HG03060 (cell line): ENCODE data around the gene RPL12.
"Not testable (repeated sequence)": the region's sequence is repeated elsewhere in the genome, so short reads cannot be mapped to it uniquely, and the experiment has no call there.

Experiments
- ATAC-seq: cut with Tn5 transposase; IDR thresholded peaks from one replicate; pipeline ENCODE4 v1.9.1; 2021; ENCODE audit warnings: low read depth, moderate number of reproducible peaks; ENCODE audit not compliant: unreplicated experiment

Gene RPL12

DNA sequence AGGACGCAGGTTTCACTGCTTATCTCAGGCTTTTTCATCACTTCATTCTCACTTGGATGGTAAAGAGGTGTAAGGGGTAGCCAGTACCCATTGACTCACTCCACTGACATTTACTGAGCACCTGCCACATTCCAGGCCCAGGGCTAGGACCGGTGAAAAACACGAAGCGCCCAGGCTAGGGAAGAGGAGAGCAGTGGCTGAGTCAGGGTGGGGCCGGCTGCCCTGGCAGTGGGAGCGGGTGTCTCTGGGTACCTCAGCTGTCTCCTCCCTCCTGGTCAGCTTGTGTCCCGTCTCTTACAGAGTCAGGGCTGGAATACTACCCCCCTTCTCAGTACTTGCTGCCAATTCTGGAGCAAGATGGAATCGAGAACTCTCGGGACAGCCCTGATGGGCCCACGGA is 22.3 kb upstream of the RPL12 start:
- ATAC-seq, result no peak

DNA sequence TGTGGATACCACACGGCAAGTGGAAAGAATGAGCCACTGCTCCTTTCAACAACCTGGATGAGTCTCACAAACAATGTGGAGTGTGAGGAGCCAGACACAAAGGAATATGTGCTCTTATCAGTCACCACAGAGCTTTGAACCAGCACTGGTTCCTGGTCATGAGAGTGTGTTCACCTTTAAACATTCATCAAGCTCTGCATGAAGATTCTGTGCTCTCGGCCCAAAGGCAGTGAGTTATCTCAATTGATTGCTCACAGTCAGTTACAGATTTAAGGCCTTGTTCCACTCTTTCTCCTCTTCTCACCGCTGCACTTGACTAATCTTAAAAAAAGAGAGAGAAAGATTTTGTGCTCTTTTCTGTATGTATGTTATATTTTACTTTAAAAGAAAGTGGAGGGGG is 19.5 kb upstream of the RPL12 start:
- ATAC-seq, result no peak

DNA sequence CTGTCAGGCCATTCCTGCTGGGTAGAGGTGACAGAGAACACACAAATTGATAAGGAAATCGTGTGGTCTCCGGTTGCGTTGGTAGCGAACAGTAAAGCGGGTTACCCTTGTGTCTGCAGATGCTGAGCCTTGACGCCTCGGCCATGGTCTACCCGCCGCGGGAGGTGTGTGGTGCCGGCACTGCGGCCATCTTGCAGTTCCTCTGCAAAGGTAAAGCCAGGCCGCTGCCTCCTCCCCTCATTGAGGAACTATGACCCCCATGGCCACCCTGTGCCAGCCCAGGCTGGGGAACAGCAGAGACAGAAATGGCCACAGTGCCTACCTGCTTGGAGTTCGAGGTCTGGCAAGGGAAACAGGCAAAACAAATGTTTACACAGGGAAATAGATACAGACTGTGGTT is 16.4 kb upstream of the RPL12 start:
- ATAC-seq, result no peak

DNA sequence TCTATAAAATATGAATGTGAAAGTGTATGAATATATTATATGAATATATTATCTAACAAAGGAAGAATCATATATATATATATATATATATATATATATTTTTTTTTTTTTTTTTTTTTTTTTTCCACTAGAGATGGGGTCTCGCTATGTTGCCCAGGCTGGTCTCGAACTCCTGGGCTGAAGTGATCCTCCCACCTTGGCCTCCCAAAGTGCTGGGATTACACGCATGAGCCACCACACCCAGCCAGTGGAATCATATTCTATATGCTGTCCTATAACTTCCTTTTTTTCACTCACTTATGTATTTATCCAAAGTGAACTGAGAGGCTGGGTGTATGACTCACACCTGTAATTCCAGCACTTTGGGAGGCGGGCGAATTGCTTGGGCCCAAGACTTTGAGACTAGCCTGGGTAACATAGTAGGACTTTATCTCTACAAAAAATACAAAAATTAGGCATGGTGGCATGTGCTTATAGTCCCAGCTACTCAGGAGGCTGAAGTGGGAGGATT is 15.3 kb upstream of the RPL12 start:
- ATAC-seq, result not testable (repeated sequence)

DNA sequence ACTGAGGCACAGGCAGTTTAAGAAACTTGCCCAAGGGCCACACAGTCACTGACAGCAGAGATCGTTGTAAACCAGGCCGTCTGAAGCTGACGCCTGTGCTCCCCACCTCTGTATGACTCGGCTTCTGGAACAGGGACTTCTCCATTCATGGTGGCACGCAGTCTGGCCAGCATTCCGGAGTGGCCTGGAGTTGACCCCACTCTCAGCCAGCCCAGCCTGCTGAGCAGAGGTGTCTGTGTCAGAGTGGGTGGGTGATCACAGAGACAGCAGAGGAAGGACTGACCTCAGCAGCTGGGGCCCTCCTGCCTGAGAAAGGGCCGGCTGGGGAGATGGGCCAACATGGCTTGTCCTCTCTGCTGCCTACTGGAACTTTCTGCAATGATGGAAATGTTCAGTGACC is 12.7 kb upstream of the RPL12 start:
- no peak for ATAC-seq

DNA sequence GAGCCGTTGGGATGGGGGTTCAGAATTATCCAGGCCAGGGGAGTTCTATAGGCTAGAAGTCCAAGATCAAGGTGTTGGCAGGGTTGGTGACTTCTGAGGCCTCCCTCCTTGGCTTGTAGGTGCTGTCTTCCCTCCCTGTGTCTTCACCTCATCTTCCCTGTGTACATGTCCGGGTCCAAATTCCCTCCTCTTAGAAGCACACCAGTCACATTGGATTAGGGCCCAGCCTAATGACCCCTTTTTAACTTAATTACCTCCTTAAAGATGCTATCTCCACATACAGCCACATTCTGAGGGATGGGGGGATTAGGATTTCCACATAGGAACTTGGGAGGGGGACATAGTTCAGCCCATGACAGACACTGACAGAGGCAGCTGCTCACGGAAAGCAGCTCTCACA is 12.2 kb upstream of the RPL12 start:
- no peak for ATAC-seq

DNA sequence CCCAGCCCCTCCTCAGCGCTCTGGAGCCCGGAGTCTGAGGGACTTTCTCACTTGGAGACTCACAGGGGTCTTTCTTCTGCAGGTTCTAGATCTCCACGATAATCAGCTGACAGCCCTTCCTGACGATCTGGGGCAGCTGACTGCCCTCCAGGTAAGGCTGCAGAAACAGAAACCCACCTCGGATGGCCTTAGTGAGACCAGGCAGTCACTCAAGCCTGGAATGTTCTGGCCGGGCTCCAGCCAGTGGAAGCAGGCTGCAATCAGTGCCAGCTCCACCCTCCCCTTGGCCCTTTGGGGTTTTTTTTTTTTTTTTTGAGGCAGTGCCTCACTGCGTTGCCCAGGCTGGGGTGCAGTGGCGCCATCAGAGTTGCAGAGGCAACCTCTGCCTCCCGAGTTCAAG is 7.7 kb upstream of the RPL12 start:
- no peak for ATAC-seq

DNA sequence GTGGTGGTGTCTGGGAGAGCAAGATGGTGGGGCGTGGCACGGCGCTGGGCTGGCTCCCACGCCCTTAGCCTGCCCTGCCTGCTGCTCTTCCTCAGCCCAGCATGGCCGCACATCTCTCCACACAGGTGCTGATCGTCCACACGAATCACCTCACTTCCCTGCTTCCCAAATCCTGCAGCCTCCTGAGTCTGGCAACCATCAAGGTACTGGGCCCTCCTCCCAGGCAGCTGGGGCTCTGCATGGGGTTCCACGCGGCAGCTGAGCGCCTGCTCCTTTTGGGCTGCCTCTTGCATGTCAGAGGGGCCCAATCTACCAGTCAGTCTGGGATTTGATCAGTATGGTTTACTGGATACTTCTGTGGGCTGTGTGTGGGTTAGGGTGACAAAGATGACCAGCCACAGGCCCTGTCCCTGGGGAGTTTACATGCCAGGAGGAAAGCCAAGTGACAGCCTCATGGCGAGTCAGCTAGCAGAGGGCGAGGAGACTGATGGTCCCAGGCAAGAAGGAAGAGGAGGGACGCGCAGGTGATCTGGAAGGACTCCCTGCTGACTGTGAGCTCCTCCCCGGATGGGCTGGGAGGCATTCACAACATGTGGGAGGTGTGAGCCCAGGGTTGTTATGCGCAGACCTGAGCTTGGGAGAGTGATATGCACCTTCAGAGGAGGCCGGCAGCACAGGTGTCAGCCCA is 6.1 kb upstream of the RPL12 start:
- ATAC-seq, result no peak

DNA sequence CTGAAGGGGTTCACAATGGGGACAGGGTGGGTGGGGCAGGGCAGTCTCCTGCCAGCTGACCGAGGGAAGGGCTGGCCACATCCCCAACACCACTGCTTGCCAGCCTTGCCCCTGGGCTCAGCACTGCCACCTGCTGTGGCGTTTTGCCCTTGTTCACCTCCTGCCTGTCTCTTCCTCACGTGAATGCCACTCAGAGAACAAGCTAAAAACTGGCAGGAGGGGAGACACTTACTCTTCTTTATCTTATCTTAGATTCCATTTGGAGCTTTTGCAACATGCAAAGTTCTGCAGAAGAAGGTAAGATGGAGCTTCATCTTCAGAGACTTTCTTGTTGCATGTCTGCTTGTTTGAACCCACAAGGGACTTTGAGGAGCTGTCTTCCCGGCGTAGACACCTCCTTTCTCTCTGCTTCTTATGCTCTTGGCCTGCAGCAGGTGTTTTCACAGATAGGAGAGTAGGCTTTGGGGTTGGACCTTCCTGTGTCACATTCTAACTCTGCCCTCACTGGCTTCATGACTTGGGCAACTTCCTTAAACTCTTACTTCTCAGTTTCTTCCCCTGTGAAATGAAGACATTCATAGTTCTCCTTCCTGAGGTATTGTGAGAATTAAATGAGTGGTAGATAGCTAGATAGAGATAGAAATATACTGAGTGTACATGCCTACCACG is 4.3 kb upstream of the RPL12 start:
- ATAC-seq, result no peak

DNA sequence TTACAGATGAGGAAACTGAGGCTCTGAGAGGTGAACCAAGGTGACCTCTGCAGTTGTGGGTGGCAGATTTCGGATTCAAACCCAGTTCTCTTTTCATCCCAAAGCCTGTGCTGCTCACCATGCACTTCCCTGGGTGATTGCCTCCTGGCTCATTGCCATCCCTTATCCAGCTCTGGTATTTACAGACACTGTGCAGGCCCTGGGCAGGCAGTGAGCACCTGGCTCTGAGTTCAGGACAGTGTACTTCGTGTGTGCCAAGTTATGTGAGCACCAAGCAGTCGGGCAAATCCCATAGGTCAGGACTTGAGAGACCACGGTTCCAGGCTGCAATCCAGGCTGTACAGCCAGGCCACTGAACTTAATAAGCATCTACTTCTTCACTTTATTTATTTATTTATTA is 1.5 kb upstream of the RPL12 start:
- ATAC-seq, result no peak

DNA sequence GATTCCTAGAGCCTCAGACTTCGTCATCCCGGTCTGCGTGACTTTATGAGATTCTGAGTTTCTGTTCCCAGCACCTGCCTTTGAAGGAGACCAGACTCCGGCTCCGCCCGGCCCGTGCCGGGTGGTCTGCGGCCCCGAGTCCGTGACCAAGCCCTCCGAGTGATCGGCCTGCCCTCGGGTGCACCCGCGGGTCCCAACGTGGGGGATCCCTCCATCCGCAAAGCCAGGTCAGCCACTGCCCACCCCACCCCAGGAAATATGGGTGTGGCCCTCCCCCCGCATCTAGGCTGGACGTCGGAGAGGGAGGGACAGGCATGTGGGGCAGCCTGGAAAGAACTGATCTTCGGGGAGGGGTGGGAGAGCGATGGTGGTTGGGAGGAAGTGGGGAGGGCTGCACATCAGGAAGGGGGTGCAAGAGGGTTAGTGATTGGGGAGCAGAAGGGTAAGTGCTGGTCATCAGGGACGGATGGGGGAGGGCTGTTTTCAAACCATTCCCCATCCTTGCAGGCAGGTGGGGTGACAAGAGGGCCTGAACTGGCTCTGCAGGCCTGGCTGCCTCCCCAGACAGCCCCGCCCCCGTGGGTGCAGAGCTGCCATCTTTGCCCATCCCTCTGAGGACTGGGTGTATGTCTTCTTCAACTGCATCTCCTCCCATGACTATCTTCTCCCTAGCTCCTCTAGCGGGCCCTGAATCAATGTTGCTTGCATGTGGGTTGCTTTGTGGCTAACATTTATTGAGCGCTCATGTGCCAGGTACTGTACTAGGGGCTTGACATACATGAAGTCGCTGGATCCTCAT is 851 bp upstream of the RPL12 start:
- ATAC-seq, result no peak

DNA sequence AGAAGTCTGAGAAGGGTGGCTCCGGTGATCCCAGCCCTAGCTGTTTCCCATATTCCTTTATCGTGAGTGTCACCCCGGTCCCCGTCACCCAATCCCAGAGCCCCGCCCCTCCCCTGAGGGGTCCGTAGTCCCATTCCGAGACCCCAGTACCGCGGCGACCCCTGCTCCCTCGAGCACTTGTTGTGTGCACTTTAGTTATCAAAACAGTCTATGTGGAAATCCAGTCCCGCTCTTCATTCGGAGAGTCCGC is 327 bp upstream of the RPL12 start:
- no peak for ATAC-seq

DNA sequence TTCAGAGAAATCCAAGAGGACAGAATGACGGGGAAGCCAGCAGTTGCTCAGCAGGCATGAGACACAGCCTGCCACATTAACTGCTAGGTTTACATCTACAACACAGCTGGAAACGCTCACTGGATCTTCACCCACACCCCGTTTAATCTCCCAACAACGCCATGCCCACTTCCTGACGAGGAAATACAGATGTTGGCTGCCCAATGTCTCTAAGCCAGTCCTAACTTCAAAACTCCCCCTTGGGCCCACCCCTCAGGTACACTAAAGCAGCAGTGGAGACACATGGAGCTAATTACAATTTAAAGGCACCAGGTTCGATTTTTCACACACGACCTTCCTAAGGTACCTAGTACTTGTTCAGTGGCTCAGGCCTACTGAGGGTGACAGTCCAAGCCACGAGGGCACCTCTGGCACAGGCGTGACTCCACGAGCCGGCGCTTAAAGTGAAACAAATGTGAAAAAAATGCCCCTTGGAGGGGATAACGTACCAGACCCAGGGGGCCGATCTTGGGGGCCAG is 904 bp downstream of the RPL12 start:
- no peak for ATAC-seq

DNA sequence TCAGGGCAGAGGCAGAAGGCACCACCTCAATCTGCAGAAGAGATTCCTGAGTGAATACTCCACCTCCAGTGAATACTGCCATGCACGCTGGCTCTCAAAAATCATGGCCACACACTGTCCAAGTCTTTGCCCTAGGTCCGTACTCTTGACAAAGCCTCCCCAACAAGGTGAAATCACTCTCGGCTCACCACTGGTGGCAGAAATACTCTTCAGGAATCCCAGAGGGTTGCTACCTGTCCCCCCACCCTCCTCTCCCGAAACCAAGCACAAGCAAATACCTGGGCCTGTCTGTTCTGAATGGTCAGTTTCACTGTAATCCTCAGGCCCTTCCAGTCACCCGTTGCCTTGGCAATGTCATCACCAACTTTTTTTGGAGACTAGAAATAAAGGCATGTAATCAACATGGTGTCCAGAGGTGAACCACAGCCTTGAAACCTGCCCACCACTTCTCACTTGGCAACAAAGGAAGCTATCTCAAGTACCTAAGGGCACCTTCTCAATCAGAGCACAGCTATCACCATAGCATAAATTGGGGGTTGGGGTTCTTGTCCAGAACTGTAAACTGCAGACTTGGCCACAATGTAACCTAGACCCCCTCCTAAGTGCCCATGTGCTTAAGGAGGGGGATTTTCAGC is 1.8 kb downstream of the RPL12 start:
- no peak for ATAC-seq

DNA sequence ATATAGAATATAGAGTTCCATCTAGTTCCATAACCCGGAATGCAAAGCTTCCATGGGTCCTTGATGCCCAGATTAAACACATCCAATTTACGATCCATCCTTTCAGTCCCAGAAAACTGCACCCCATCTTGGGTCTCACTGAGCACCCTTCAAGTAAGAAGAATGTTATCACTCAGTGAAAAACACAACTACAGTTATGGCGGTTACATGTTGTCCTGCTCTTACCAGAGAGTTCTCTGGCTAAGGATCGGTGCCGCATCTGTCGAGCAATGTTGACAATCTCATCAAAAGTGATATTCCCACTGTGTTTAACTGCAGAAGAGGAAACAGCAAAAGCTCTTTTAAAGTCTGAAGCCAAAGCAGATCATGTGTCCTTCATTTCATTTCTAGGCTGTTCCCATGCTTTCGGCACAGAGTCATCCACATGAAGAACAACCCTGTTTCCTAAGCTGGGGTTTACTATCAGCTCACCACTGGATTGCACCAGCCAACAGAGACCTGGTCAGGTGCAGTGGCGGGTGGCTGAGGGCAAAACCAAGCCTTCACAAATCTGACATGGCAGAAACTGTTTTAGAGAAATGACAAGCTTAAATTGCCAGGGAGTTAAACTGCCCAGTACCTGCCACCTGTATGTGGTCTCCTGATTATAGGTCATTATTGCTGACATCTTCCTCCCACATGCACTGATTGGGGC is 2.9 kb downstream of the RPL12 start:
- no peak for ATAC-seq

DNA sequence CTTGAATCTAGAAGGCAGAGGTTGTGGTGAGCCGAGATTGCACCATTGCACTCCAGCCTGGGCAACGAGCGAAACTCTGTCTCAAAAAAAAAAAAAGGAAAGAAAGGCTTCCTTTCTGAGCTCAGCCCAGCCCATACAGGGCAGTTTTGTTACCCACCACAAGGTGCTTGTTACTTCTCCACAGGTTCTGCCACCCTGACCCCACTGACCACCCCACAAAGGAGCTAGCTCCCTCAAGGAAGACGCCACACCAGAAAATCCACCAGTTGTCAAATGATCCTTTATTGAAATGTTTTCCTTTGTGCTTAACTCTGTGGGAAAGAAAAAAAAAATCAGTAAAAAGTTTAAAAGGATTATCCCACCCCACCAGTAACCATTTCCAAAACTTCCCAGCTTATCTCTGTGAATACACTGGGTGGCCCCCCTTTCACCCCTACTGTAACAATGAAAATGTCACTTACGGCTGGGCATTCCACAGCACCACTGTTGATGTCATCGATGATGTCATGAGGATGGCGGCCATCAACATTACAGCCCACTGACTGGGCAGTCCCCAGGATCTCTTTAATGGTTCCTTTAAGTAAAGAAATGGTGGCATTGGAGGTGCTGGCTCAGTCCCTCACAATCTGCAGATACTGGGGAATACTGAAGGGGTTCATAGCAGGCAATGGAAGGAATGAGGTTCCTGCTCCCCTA is 3.6 kb downstream of the RPL12 start:
- no peak for ATAC-seq

DNA sequence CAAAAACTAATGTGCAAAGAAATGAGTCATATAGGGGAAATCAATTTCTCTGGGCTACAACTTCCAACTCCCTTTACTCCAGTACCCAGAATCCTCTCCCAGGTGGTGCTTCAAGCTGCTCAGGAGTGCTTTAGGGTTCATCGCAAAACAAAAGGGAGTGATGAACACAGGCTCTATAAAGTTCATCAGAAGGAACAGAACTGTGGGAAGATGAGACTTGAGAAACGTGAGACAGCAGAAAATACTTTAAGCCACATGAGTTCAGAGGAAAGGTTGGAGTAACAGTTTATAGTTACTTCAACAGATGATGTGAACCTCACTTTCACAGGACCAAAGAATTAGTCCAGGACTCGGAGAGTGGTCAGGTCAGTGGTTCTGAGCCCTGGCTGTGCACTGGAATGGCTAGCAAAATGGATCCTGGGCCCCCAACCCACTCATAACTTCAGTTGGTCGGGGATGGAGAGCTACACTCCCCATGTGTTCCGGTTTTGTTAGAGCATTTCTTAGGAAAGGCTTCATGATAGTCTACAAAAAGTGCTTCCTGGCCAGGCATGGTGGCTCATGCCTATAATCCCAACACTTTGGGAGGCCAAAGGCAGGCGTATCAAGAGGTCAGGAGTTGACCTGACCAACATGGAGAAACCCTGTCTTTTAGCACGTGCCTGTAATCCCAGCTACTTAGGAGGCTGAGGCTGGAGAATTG is 4.3 kb downstream of the RPL12 start:
- no peak for ATAC-seq

DNA sequence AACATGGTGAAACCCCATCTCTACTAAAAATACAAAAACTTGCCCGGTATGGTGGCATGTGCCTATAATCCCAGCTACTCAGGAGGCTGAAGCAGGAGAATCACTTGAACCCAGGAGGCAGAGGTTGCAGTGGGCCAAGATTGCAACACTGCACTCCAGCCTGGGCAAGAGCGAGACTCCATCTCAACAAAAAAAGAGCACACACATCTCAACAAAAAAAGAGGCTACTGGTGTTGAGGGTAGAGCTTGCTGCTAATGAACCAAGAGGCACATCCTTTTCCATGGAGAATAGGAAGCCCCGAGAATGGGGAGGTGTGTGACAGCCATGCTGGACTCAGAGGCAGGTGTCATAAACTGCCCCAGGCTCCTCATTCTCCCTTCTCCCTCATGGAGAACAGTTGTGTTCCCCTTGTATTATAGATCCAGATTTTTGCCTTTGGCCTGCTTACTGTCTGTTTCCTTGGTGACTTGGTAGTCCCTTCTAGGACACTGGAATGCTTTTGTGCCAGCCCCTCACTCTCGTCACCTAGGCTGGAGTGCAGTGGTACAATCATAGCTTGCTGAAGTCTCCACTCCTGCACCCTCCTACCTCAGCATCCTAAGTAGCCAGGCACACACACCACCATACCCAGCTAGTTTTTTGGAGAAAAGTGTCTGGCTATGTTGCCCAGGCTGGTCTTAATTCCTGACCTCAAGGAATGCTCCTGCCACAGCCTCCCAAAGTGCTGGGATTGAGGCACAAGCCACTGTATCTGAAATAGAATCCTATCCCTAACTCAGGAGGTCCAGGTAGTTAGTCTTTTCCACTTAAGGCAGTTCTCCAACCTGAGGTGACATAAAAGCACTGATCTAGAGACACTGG is 5.1 kb downstream of the RPL12 start:
- no peak for ATAC-seq
